Suprapubic skin (tissue), 4 donors: ENCODE data around the gene PARD6G.

Experiments used
- CTCF ChIP-seq, 2 donors: fragments of 200-600 bp in 1 of 2; fragments of 450-650 bp in 1 of 2; sonication (generic) in 1 of 2; IDR thresholded peaks; one replicate each; pipeline ENCODE4 v1.5.1; 2016 to 2019; ENCODE audit warnings: antibody characterized with exemption in 2 of 2, mild to moderate bottlenecking in 1 of 2, moderate library complexity in 1 of 2
- EP300 ChIP-seq: sonication (generic); formaldehyde crosslinking; IDR thresholded peaks from one replicate; pipeline ENCODE4 v1.6.1; 2017; ENCODE audit warnings: antibody characterized with exemption
- POLR2A ChIP-seq, 2 donors: fragments of 450-650 bp; IDR thresholded peaks; one replicate each; pipeline ENCODE4 v1.6.1; 2017; ENCODE audit warnings: antibody characterized with exemption in 2 of 2, mild to moderate bottlenecking in 2 of 2, moderate library complexity in 2 of 2
- POLR2AphosphoS5 ChIP-seq, 3 donors: sonication (generic); formaldehyde crosslinking; IDR thresholded peaks; one replicate each; pipeline ENCODE4 v1.6.1; 2017; ENCODE audit warnings: antibody characterized with exemption in 3 of 3

- TF ChIP-seq POLR2A (IDR thresholded peaks at IDR 0.05) (no peak), POLR2AphosphoS5 (IDR thresholded peaks at IDR 0.05) (no peak), CTCF (IDR thresholded peaks at IDR 0.05) (no peak), EP300 (no peak)
Measured at GRCh38 chr18:80129672-80130367, 117.5 kb downstream of the PARD6G start.
